ENCODE measurements around the gene LRGUK. TPM values are rescaled to one million over a fixed set of nuclear protein-coding genes. Genes with fewer than 3 reads are reported as not detected.

LRGUK gene
- total and polyA plus RNA-seq, 2 of the 8 experiments (the other 6 are each of a cell fraction or from before 2014, with no cell fraction given) = 1.5 to 3.6 TPM

DNA sequence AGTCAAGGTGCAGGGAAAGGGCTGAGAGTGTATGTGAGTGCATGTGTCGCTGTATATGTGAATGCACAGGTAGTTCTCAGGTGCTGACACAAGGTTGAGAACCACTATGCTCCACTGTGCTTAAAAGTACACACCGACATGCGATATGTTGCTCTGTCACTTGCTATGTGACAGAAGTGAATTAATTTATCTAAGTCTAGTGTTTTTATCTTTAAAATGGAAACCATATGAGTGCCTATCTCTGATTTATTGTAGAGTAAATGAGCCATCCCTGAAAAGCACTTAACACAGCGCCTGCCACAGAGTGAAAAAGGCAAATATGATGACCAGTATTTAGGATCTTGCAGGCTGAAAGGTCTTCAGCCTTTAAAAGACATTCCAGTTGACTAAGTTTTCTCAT lies 184.7 kb downstream of the LRGUK start:
- POLR2A ChIA-PET (ENCODE audit: partially characterized antibody) = no interaction called here
- no peak for TF ChIP-seq RBBP5 (IDR thresholded peaks at IDR 0.05; ENCODE audit: borderline replicate concordance, low read depth, low read length)
- TF ChIP-seq PHF8 (conservative IDR thresholded peaks at IDR 0.05; ENCODE audit: low read depth, low read length) = no peak
- TF ChIP-seq SP1 (IDR thresholded peaks at IDR 0.05; ENCODE audit: low read depth, low read length) = no peak
- TF ChIP-seq EGR1 (IDR thresholded peaks at IDR 0.05; ENCODE audit: borderline replicate concordance, low read depth, low read length) = no peak
- no peak for TF ChIP-seq NRF1 (IDR thresholded peaks at IDR 0.05; ENCODE audit: low read depth, low read length)
- TF ChIP-seq TEAD4 (IDR thresholded peaks at IDR 0.05; ENCODE audit: low read depth, low read length) = no peak
- TF ChIP-seq JUN (IDR thresholded peaks at IDR 0.05; ENCODE audit: low read depth, low read length) = no peak
- TF ChIP-seq SRF (IDR thresholded peaks at IDR 0.05; ENCODE audit: low read depth, low read length) = no peak
- no peak for TF ChIP-seq TAF1 (IDR thresholded peaks at IDR 0.05; ENCODE audit: low read depth, low read length)
- TF ChIP-seq SAP30 (IDR thresholded peaks at IDR 0.05; ENCODE audit: insufficient read depth, insufficient replicate concordance, low read length) = no peak
- no peak for TF ChIP-seq CHD2 (IDR thresholded peaks at IDR 0.05; ENCODE audit: low read length)
- no peak for TF ChIP-seq KDM5A (IDR thresholded peaks at IDR 0.05; ENCODE audit: low read length)
- TF ChIP-seq, protein P1, sequence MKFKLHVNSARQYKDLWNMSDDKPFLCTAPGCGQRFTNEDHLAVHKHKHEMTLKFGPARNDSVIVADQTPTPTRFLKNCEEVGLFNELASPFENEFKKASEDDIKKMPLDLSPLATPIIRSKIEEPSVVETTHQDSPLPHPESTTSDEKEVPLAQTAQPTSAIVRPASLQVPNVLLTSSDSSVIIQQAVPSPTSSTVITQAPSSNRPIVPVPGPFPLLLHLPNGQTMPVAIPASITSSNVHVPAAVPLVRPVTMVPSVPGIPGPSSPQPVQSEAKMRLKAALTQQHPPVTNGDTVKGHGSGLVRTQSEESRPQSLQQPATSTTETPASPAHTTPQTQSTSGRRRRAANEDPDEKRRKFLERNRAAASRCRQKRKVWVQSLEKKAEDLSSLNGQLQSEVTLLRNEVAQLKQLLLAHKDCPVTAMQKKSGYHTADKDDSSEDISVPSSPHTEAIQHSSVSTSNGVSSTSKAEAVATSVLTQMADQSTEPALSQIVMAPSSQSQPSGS (IDR thresholded peaks at IDR 0.05; ENCODE audit: low read length) = no peak

More for the DNA sequence above, 184.7 kb downstream of the LRGUK start:
- Histone ChIP-seq H3K79me2 (ENCODE audit: control insufficient read depth in 1 of 2, insufficient read depth in 2 of 2, low read length in 2 of 2) (peaks cover 0 to 26% of the 10 kb centered on the region in 2 experiments; a peak in 2 of 4 replicates), H3K56ac (replicated peaks; ENCODE audit: insufficient read length, low read depth, low read length) (no peak overlapping the region), H3K36me3 (ENCODE audit: control insufficient read depth in 2 of 4, insufficient read depth in 4 of 4, low read length in 3 of 4) (peaks cover 0 to 7% (median 3%) of the 10 kb centered on the region in 4 experiments; a peak in 3 of 8 replicates), H2AFZ (ENCODE audit: low read length) (no peak overlapping the region), H2BK20ac (ENCODE audit: low read length) (no peak overlapping the region), H2AK5ac (ENCODE audit: low read depth, low read length) (no peak overlapping the region), H3K27ac (ENCODE audit: low read depth, low read length) (no peak overlapping the region), H3K4me2 (ENCODE audit: insufficient read depth in 1 of 2, low read depth in 2 of 2, low read length in 2 of 2) (no peak overlapping the region), H4K8ac (ENCODE audit: extremely low read depth, insufficient read depth, low read length) (no peak overlapping the region), H3K4me3 (ENCODE audit: extremely low read depth in 1 of 4, insufficient read depth in 2 of 4, low read depth in 3 of 4, low read length in 4 of 4) (no peak overlapping the region), H2BK120ac (replicated peaks; ENCODE audit: low read depth, low read length) (no peak overlapping the region), H4K91ac (replicated peaks; ENCODE audit: insufficient read length, low read length) (no peak overlapping the region), H3K79me1 (ENCODE audit: low read depth, low read length) (peaks cover 2% of the 10 kb centered on the region; the same call in 1 of the 2 replicates), H3K9me3 (ENCODE audit: insufficient read depth in 2 of 2, low read depth in 1 of 2, low read length in 1 of 2) (no peaks in the 10 kb centered on the region), H3K4me1 (replicated peaks in 1 of 4; ENCODE audit: control insufficient read depth in 3 of 4, insufficient read depth in 4 of 4, low read length in 3 of 4) (no peaks in the 10 kb centered on the region; a peak in 1 of 7 replicates), H3K9ac (replicated peaks in 1 of 4; ENCODE audit: extremely low read depth in 1 of 4, low read depth in 3 of 4, low read length in 3 of 4) (no peak overlapping the region), H2BK5ac (ENCODE audit: low read depth, low read length) (no peak overlapping the region), H4K5ac (ENCODE audit: insufficient read length, low read depth, low read length) (no peak overlapping the region), H3K4ac (replicated peaks; ENCODE audit: insufficient read length, low read depth, low read length) (no peak overlapping the region), H2BK15ac (ENCODE audit: low read length) (no peak overlapping the region), H3K14ac (ENCODE audit: insufficient read length) (no peak overlapping the region), H3K18ac (ENCODE audit: extremely low read depth, low read length) (no peak overlapping the region), H3K23ac (ENCODE audit: insufficient read length) (no peak overlapping the region), H3K23me2 (ENCODE audit: low read depth, low read length) (peaks cover 4% of the 10 kb centered on the region), H4K20me1 (replicated peaks in 1 of 2; ENCODE audit: control insufficient read depth in 1 of 2, insufficient read depth in 2 of 2, low read length in 2 of 2) (peaks cover 0 to 2% of the 10 kb centered on the region in 2 experiments), H2BK12ac (ENCODE audit: low read depth, low read length) (no peak overlapping the region), H3K27me3 (replicated peaks in 1 of 4; ENCODE audit: control insufficient read depth in 3 of 4, extremely low read depth in 1 of 4, insufficient read depth in 3 of 4, low read length in 3 of 4) (no peaks in the 10 kb centered on the region)
- FAIRE-seq (no peak), DNase-seq (ENCODE audit: low read depth in 1 of 2, low spot score in 2 of 2) (no peak)
- CTCF ChIA-PET (ENCODE audit: partially characterized antibody) = no interaction called here
- WGBS, 2 experiments (ENCODE audit: extremely low coverage in 1 of 2, insufficient coverage in 1 of 2, insufficient read length in 1 of 2, insufficient replicate concordance in 2 of 2, low coverage in 1 of 2, low lambda C conversion rate in 2 of 2, missing lambda C conversion rate in 1 of 2) = 89% methylated on average over 4 of the region's 4 CpGs; no CpG with 5 or more reads in 1 of the 2 experiments
